HepG2 (cell line): ENCODE data around the gene VSTM4. TPM values are rescaled to one million over a fixed set of nuclear protein-coding genes. Genes with fewer than 3 reads are reported as not detected.

Source experiments
- ATAC-seq: fragments of 200-7000 bp; cut with Tn5 transposase; 3 replicates; pipeline ENCODE4 v1.9.1; 2020; ENCODE audit warnings: mild to moderate bottlenecking, moderate library complexity
- BruUV-seq: library from RNA; stranded (reverse); fragments of 400-500 nt; replicated peaks from 2 replicates; lab custom pipeline; 2021; lab: Mats Ljungman, UMichigan
- CTCF ChIA-PET: fragments of 300-600 bp; formaldehyde crosslinking; extraction: SDS; loops from one replicate; lab custom pipeline; 2021; ENCODE audit warnings: low total read pairs, inconsistent platforms, low intra/inter-chr PET ratio; lab: Yijun Ruan, JAX
- POLR2A ChIA-PET: fragments of 350-600 bp; sonication (Branson Sonifier 250); formaldehyde crosslinking; loops from one replicate; lab custom pipeline; 2020; ENCODE audit warnings: antibody characterized with exemption, inconsistent platforms; lab: Yijun Ruan, JAX
- DNase-seq: peaks from one replicate; pipeline ENCODE4 v3.0.0-alpha.2; 2015; ENCODE audit warnings: low spot score
- FAIRE-seq: peaks from 3 replicates; lab custom pipeline; 2011; peaks lifted over from hg19 to GRCh38; lab: Jason Lieb, UNC
- H2AFZ ChIP-seq: one replicate; pipeline ENCODE4 v1.6.1; 2011; ENCODE audit warnings: low read length, inconsistent platforms
- H3K27ac ChIP-seq: fragments of 300-600 bp; 3 replicates; pipeline ENCODE4 v1.8.0; 2011; ENCODE audit warnings: mixed run types, mild to moderate bottlenecking, mixed read lengths, low read length, inconsistent platforms; ENCODE audit not compliant: insufficient read depth; ENCODE audit errors: extremely low read length
- H3K27me3 ChIP-seq, 2 experiments: fragments of 200-600 bp in 1 of 2; 2 replicates in 1 of 2; 3 replicates in 1 of 2; pipeline versions ENCODE4 v1.6.0 to v1.8.0; 2011; ENCODE audit warnings: low read length in 2 of 2, mild to moderate bottlenecking in 2 of 2, moderate library complexity in 2 of 2, inconsistent platforms in 1 of 2; ENCODE audit not compliant: insufficient read depth in 2 of 2, control insufficient read depth in 1 of 2
- H3K36me3 ChIP-seq, 2 experiments: fragments of 200-600 bp in 1 of 2; replicated peaks in 1 of 2; 2 replicates in 1 of 2; 3 replicates in 1 of 2; pipeline versions ENCODE4 v1.5.1 to v1.8.0; 2011; ENCODE audit warnings: low read length in 2 of 2, inconsistent platforms in 1 of 2; ENCODE audit not compliant: insufficient read depth in 2 of 2, control insufficient read depth in 1 of 2
- H3K4me1 ChIP-seq: 2 replicates; pipeline ENCODE4 v1.5.1; 2012; ENCODE audit warnings: low read length, inconsistent platforms; ENCODE audit not compliant: insufficient read depth
- H3K4me2 ChIP-seq: 2 replicates; pipeline ENCODE4 v1.6.0; 2011; ENCODE audit warnings: low read depth, low read length, inconsistent platforms
- H3K4me3 ChIP-seq, 3 experiments: fragments of 200-600 bp in 1 of 3; sonication (generic), shearing (Covaris generic) in 1 of 3; replicated peaks in 1 of 3; 2 replicates each; pipeline ENCODE4 v1.5.1; 2011 to 2016; ENCODE audit warnings: low read length in 3 of 3, inconsistent platforms in 2 of 3, low read depth in 2 of 3, mild to moderate bottlenecking in 2 of 3, control low read depth in 1 of 3, mixed read lengths in 1 of 3; ENCODE audit not compliant: insufficient read depth in 1 of 3
- H3K79me2 ChIP-seq: one replicate; pipeline ENCODE4 v1.6.1; 2011; ENCODE audit warnings: low read length, inconsistent platforms; ENCODE audit not compliant: insufficient read depth
- H3K9ac ChIP-seq: 2 replicates; pipeline ENCODE4 v1.6.0; 2011; ENCODE audit warnings: mild to moderate bottlenecking, low read depth, low read length, inconsistent platforms; ENCODE audit not compliant: insufficient read depth
- H3K9me3 ChIP-seq: 2 replicates; pipeline ENCODE4 v1.5.1; 2012; ENCODE audit warnings: mild to moderate bottlenecking, low read length
- H4K20me1 ChIP-seq: 2 replicates; pipeline ENCODE4 v1.6.0; 2011; ENCODE audit warnings: inconsistent platforms, mild to moderate bottlenecking, low read length, moderate library complexity; ENCODE audit not compliant: insufficient read depth
- BCL6 ChIP-seq: IDR thresholded peaks from 2 replicates; pipeline ENCODE4 v1.6.1; 2016; ENCODE audit warnings: missing genetic modification reagents, missing compliant biosample characterization
- CBFB ChIP-seq: sonication (generic); formaldehyde crosslinking; IDR thresholded peaks from 2 replicates; pipeline ENCODE4 v1.4.0; 2020; ENCODE audit warnings: missing genetic modification reagents
- HOXA3 ChIP-seq: sonication (generic); formaldehyde crosslinking; IDR thresholded peaks from 2 replicates; pipeline ENCODE4 v1.5.0; 2020; ENCODE audit warnings: missing genetic modification reagents
- IRX3 ChIP-seq: sonication (generic); formaldehyde crosslinking; IDR thresholded peaks from 2 replicates; pipeline ENCODE4 v1.8.1; 2023; ENCODE audit warnings: mild to moderate bottlenecking, low read depth, missing genetic modification reagents, borderline replicate concordance
- KMT2A ChIP-seq: sonication (generic); formaldehyde crosslinking; IDR thresholded peaks from 2 replicates; pipeline ENCODE4 v1.4.0; 2020; ENCODE audit warnings: missing genetic modification reagents
- MATR3 ChIP-seq: sonication (generic); formaldehyde crosslinking; IDR thresholded peaks from 2 replicates; pipeline ENCODE4 v1.4.0; 2020; ENCODE audit warnings: missing genetic modification reagents
- MYC ChIP-seq: sonication (generic); formaldehyde crosslinking; IDR thresholded peaks from 2 replicates; pipeline ENCODE4 v1.9.0; 2021; ENCODE audit warnings: missing genetic modification reagents, borderline replicate concordance
- SETDB1 ChIP-seq: sonication (generic); formaldehyde crosslinking; IDR thresholded peaks from 2 replicates; pipeline ENCODE4 v1.5.1; 2020; ENCODE audit warnings: missing genetic modification reagents, mild to moderate bottlenecking, borderline replicate concordance
- TARDBP ChIP-seq: sonication (generic); formaldehyde crosslinking; IDR thresholded peaks from 2 replicates; pipeline ENCODE4 v1.8.0; 2022; ENCODE audit warnings: mild to moderate bottlenecking, missing genetic modification reagents
- TP53 ChIP-seq: sonication (generic); formaldehyde crosslinking; conservative IDR thresholded peaks from 2 replicates; pipeline ENCODE4 v1.4.0; 2020; ENCODE audit warnings: missing genetic modification reagents
- ZNF501 ChIP-seq: sonication (generic); formaldehyde crosslinking; IDR thresholded peaks from 2 replicates; pipeline ENCODE4 v1.5.1; 2020; ENCODE audit warnings: mild to moderate bottlenecking, moderate library complexity, missing genetic modification reagents
- ZNF564 ChIP-seq: sonication (generic); formaldehyde crosslinking; IDR thresholded peaks from 2 replicates; pipeline ENCODE4 v1.8.1; 2023; ENCODE audit warnings: mild to moderate bottlenecking, missing genetic modification reagents
- WGBS: methylation state at CpG from one replicate; pipeline ENCODE4 v1.1.6; 2017; ENCODE audit warnings: low lambda C conversion rate; 5-methylcytosine and 5-hydroxymethylcytosine counted together
- in situ Hi-C: cut with HindIII; loops from 2 replicates; pipeline ENCODE4 v1.10.0; 2017; ENCODE audit warnings: low pct_unique_long_range_greater_than_20kb; ENCODE audit not compliant: extremely low pct_ligation_motif_present
- intact Hi-C: fragments of 100-400 bp; cut with micrococcal nuclease; formaldehyde crosslinking; loops from one replicate; pipeline ENCODE4 v1.10.0; 2022; ENCODE audit not compliant: unreplicated experiment
- polyA plus RNA-seq, 8 experiments: library from polyadenylated mRNA; depleted of rRNA in 3 of 8; stranded (reverse) in 7 of 8; unstranded in 1 of 8; fragments of >200 nt; fragmentation: Illumina TruSeq in 4 of 8; extraction: Trizol in 4 of 8; gene quantifications; 2 replicates each; pipeline versions ENCODE4 v1.2.1 to v1.2.3, GENCODE V29; 2011 to 2016; ENCODE audit warnings: low read depth in 4 of 8, missing spikeins in 1 of 8, mixed read lengths in 1 of 8; ENCODE audit not compliant: insufficient read depth in 1 of 8
- total RNA-seq, 5 experiments: library from RNA; depleted of rRNA; stranded (reverse); fragments of >200 nt; fragmentation: Illumina TruSeq; extraction: Trizol; gene quantifications; 2 replicates each; pipeline ENCODE4 v1.2.3, GENCODE V29; 2016; ENCODE audit warnings: low read depth in 1 of 5
- TF ChIP-seq, protein P1 (sequence below): sonication (generic); formaldehyde crosslinking; IDR thresholded peaks from 2 replicates; pipeline ENCODE4 v1.5.0; 2020; ENCODE audit warnings: mild to moderate bottlenecking, low read depth, missing genetic modification reagents, borderline replicate concordance
- TF ChIP-seq, protein P2 (sequence below): sonication (generic); formaldehyde crosslinking; IDR thresholded peaks from 2 replicates; pipeline ENCODE4 v1.5.0; 2020; ENCODE audit warnings: missing genetic modification reagents
- TF ChIP-seq, protein P3 (sequence below): sonication (generic); formaldehyde crosslinking; IDR thresholded peaks from 2 replicates; pipeline ENCODE4 v1.8.1; 2022; ENCODE audit warnings: low read depth, mild to moderate bottlenecking, missing genetic modification reagents
- TF ChIP-seq, protein P4 (sequence below): sonication (generic); formaldehyde crosslinking; IDR thresholded peaks from 2 replicates; pipeline ENCODE4 v1.4.0; 2020; ENCODE audit warnings: mild to moderate bottlenecking, missing genetic modification reagents
- TF ChIP-seq, protein P5 (sequence below): sonication (generic); formaldehyde crosslinking; IDR thresholded peaks from 2 replicates; pipeline ENCODE4 v1.8.0; 2022; ENCODE audit warnings: mild to moderate bottlenecking, missing genetic modification reagents, borderline replicate concordance
- TF ChIP-seq, protein P6 (sequence below): sonication (generic); formaldehyde crosslinking; IDR thresholded peaks from 2 replicates; pipeline ENCODE4 v1.4.0; 2020; ENCODE audit warnings: mild to moderate bottlenecking, missing genetic modification reagents

The VSTM4 gene
- total and polyA plus RNA-seq, 2 of the 13 experiments (the other 11 are each of a cell fraction or from before 2014, with no cell fraction given): not detected

DNA sequence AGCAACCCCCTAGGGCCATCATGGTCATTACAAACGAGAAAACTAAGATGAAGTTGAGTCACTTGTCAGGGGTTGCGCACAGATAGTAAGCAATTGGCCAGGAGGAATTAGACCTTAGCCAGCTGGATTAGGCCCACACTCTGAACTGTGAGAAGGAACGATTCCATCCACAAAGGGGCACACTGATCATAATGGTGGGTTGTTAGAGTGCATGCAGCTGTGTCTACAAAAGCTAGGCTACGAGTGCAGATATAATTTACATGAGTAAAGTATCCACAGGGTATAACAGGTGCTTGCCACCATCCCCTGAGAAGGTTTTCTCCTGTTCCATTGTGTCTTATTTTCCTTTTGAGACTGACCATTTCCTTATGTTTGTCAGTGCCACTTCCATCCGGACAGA, 35.1 kb upstream of the VSTM4 start (continued):
- TF ChIP-seq, protein P1, sequence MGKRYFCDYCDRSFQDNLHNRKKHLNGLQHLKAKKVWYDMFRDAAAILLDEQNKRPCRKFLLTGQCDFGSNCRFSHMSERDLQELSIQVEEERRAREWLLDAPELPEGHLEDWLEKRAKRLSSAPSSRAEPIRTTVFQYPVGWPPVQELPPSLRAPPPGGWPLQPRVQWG: no peak
- no peak for TF ChIP-seq TARDBP (CRISPR knock-in tag)

DNA sequence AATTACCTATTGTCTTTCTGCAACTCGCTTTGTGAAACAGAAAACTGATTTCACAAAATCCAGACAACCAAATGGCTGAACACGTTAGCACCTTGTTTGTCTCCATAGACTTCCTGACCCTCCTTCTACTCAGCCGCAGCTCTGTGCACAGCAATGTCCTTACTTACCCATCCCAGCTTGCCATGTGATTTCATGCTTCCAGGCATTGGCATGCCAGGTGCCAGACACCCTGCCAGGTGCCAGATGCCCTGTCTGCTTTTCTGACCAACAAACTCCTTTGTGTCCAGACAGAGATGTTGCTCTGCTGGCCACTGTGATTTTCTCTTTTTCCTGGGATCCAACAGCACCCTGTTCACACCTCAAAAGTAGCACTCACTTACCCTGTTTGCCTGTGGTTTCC, 34.6 kb upstream of the VSTM4 start:
- Histone ChIP-seq H2AFZ (no peak overlapping the region), H3K4me1 (no peaks in the 10 kb centered on the region), H3K27ac (no peak overlapping the region), H3K9ac (no peak overlapping the region), H3K4me2 (no peak overlapping the region), H3K27me3 (peaks cover 0 to 4% of the 10 kb centered on the region in 2 experiments; a peak in 1 of 5 replicates), H3K79me2 (no peaks in the 10 kb centered on the region), H3K4me3 (no peak overlapping the region), H3K9me3 (no peaks in the 10 kb centered on the region), H4K20me1 (no peaks in the 10 kb centered on the region), H3K36me3 (no peaks in the 10 kb centered on the region)
- no peak for DNase-seq
- no peak for ATAC-seq
- in situ Hi-C loops: no loop called here
- intact Hi-C loops: no loop called here
- FAIRE-seq: no peak
- 11% methylated on average over 3 of the region's 3 CpGs for WGBS
- TF ChIP-seq IRX3 (no peak), BCL6 (no peak), SETDB1 (CRISPR knock-in tag) (no peak), TP53 (CRISPR knock-in tag) (no peak), ZNF501 (CRISPR knock-in tag) (no peak), CBFB (no peak), HOXA3 (CRISPR knock-in tag) (no peak), ZNF564 (no peak), MYC (CRISPR knock-in tag) (no peak), KMT2A (CRISPR knock-in tag) (no peak), MATR3 (CRISPR knock-in tag) (no peak)
- TF ChIP-seq, protein P2, sequence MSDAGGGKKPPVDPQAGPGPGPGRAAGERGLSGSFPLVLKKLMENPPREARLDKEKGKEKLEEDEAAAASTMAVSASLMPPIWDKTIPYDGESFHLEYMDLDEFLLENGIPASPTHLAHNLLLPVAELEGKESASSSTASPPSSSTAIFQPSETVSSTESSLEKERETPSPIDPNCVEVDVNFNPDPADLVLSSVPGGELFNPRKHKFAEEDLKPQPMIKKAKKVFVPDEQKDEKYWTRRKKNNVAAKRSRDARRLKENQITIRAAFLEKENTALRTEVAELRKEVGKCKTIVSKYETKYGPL: no peak
- TF ChIP-seq, protein P3, sequence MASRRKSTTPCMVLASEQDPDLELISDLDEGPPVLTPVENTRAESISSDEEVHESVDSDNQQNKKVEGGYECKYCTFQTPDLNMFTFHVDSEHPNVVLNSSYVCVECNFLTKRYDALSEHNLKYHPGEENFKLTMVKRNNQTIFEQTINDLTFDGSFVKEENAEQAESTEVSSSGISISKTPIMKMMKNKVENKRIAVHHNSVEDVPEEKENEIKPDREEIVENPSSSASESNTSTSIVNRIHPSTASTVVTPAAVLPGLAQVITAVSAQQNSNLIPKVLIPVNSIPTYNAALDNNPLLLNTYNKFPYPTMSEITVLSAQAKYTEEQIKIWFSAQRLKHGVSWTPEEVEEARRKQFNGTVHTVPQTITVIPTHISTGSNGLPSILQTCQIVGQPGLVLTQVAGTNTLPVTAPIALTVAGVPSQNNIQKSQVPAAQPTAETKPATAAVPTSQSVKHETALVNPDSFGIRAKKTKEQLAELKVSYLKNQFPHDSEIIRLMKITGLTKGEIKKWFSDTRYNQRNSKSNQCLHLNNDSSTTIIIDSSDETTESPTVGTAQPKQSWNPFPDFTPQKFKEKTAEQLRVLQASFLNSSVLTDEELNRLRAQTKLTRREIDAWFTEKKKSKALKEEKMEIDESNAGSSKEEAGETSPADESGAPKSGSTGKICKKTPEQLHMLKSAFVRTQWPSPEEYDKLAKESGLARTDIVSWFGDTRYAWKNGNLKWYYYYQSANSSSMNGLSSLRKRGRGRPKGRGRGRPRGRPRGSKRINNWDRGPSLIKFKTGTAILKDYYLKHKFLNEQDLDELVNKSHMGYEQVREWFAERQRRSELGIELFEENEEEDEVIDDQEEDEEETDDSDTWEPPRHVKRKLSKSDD (CRISPR knock-in tag): no peak
- TF ChIP-seq, protein P4, sequence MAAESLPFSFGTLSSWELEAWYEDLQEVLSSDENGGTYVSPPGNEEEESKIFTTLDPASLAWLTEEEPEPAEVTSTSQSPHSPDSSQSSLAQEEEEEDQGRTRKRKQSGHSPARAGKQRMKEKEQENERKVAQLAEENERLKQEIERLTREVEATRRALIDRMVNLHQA (CRISPR knock-in tag): no peak
- TF ChIP-seq, protein P5, sequence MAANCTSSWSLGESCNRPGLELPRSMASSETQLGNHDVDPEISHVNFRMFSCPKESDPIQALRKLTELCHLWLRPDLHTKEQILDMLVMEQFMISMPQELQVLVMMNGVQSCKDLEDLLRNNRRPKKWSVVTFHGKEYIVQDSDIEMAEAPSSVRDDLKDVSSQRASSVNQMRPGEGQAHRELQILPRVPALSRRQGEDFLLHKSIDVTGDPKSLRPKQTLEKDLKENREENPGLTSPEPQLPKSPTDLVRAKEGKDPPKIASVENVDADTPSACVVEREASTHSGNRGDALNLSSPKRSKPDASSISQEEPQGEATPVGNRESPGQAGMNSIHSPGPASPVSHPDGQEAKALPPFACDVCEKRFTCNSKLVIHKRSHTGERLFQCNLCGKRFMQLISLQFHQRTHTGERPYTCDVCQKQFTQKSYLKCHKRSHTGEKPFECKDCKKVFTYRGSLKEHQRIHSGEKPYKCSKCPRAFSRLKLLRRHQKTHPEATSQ (CRISPR knock-in tag): no peak
- TF ChIP-seq, protein P6, sequence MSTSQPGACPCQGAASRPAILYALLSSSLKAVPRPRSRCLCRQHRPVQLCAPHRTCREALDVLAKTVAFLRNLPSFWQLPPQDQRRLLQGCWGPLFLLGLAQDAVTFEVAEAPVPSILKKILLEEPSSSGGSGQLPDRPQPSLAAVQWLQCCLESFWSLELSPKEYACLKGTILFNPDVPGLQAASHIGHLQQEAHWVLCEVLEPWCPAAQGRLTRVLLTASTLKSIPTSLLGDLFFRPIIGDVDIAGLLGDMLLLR (CRISPR knock-in tag): no peak
- ChIA-PET POLR2A (no interaction called here), CTCF (no interaction called here)
- BruUV-seq: no TSS peak
